K562 (cell line): Measurements from ENCODE around the gene MRPL10. TPM values are rescaled to one million over a fixed set of nuclear protein-coding genes. Genes with fewer than 3 reads are reported as not detected.

ENCODE experiments used
- C11orf30 ChIP-seq: fragments of 450-650 bp; IDR thresholded peaks from 2 replicates; pipeline ENCODE4 v1.6.1; 2016; ENCODE audit warnings: low read depth, mild to moderate bottlenecking
- CHD1 ChIP-seq: fragments of 200-600 bp; sonication (generic); IDR thresholded peaks from one replicate; pipeline ENCODE4 v1.6.1; 2012; ENCODE audit warnings: mild to moderate bottlenecking, moderate library complexity, low read length, inconsistent platforms
- FOXP4 ChIP-seq: sonication (generic); formaldehyde crosslinking; IDR thresholded peaks from 2 replicates; pipeline ENCODE4 v1.8.0; 2022; ENCODE audit warnings: mild to moderate bottlenecking, missing genetic modification reagents, borderline replicate concordance
- HDAC1 ChIP-seq, 2 experiments: fragments of 450-650 bp; IDR thresholded peaks; 2 replicates each; pipeline ENCODE4 v1.6.1; 2016 to 2017; ENCODE audit warnings: inconsistent platforms in 1 of 2, mild to moderate bottlenecking in 1 of 2, moderate library complexity in 1 of 2
- HDAC8 ChIP-seq: fragments of 450-650 bp; IDR thresholded peaks from 2 replicates; pipeline ENCODE4 v1.6.1; 2016; ENCODE audit warnings: mild to moderate bottlenecking, missing genetic modification characterization, moderate library complexity, missing compliant biosample characterization
- LCOR ChIP-seq: sonication (generic); formaldehyde crosslinking; IDR thresholded peaks from 2 replicates; pipeline ENCODE4 v1.8.0; 2022; ENCODE audit warnings: mild to moderate bottlenecking, missing genetic modification reagents
- MCM2 ChIP-seq: fragments of 450-650 bp; IDR thresholded peaks from 2 replicates; pipeline ENCODE4 v1.6.1; 2017; ENCODE audit warnings: low read depth, mild to moderate bottlenecking
- NUFIP1 ChIP-seq: fragments of 450-650 bp; IDR thresholded peaks from 2 replicates; pipeline ENCODE4 v1.6.1; 2018; ENCODE audit not compliant: partially characterized antibody
- PHB ChIP-seq: fragments of 250-450 bp; sonication (Bioruptor Pico); IDR thresholded peaks from 2 replicates; pipeline ENCODE4 v1.5.0; 2021
- POLR3G ChIP-seq: IDR thresholded peaks from 2 replicates; pipeline ENCODE4 v1.6.1; 2011; ENCODE audit not compliant: insufficient read length, insufficient replicate concordance; ENCODE audit errors: extremely low read depth
- PRMT5 ChIP-seq: sonication (generic); formaldehyde crosslinking; IDR thresholded peaks from 2 replicates; pipeline ENCODE4 v1.5.0; 2020; ENCODE audit warnings: missing genetic modification reagents
- SMARCB1 ChIP-seq: IDR thresholded peaks from 2 replicates; pipeline ENCODE4 v1.6.1; 2011; ENCODE audit warnings: improper control_type of control experiment, low read depth; ENCODE audit not compliant: insufficient read length
- THAP12 ChIP-seq: fragments of 250-450 bp; sonication (Bioruptor Pico); IDR thresholded peaks from 2 replicates; pipeline ENCODE4 v1.9.0; 2021; ENCODE audit warnings: mild to moderate bottlenecking, inconsistent platforms
- TSC22D4 ChIP-seq: fragments of 450-650 bp; IDR thresholded peaks from 2 replicates; pipeline ENCODE4 v1.6.1; 2016; ENCODE audit warnings: missing genetic modification characterization, missing biosample characterization, control low read depth
- U2AF2 ChIP-seq: fragments of 200-400 bp; formaldehyde crosslinking; optimal IDR thresholded peaks from 2 replicates; pipeline ENCODE3; 2017; ENCODE audit warnings: low read depth, mild to moderate bottlenecking, low read length
- ZNF121 ChIP-seq: sonication (generic); formaldehyde crosslinking; conservative IDR thresholded peaks from 2 replicates; pipeline ENCODE4 v1.8.0; 2022; ENCODE audit warnings: missing genetic modification reagents
- ZNF217 ChIP-seq: sonication (generic); formaldehyde crosslinking; IDR thresholded peaks from 2 replicates; pipeline ENCODE4 v1.8.0; 2022; ENCODE audit warnings: mild to moderate bottlenecking, missing genetic modification reagents
- ZNF436 ChIP-seq: fragments of 250-450, 450-650 bp; sonication (Bioruptor Pico); formaldehyde crosslinking; IDR thresholded peaks from 2 replicates; pipeline ENCODE4 v1.7.0; 2020; ENCODE audit warnings: mild to moderate bottlenecking
- ZNF512 ChIP-seq: IDR thresholded peaks from 2 replicates; pipeline ENCODE4 v1.6.1; 2016; ENCODE audit warnings: missing genetic modification characterization, missing compliant biosample characterization
- ZNF740 ChIP-seq, 3 experiments: fragments of 200-800 bp in 1 of 3; sonication (Bioruptor generic) in 1 of 3; sonication (generic) in 1 of 3; formaldehyde crosslinking in 1 of 3; IDR thresholded peaks; 2 replicates each; pipeline versions ENCODE4 v1.6.1 to v1.8.0; 2016 to 2022; ENCODE audit warnings: mild to moderate bottlenecking in 2 of 3, missing compliant biosample characterization in 2 of 3, missing genetic modification characterization in 2 of 3, missing genetic modification reagents in 1 of 3
- ZNF79 ChIP-seq: fragments of 250-450 bp; sonication (Bioruptor Pico); IDR thresholded peaks from 2 replicates; pipeline ENCODE4 v1.4.0; 2020; ENCODE audit warnings: low read depth, mild to moderate bottlenecking, moderate library complexity
- polyA plus RNA-seq, 8 experiments: library from polyadenylated mRNA; depleted of rRNA in 4 of 8; stranded (reverse) in 5 of 8; unstranded in 3 of 8; fragments of >200 nt; fragmentation: Nextera tagmentation in 2 of 8; fragmentation: Illumina TruSeq in 1 of 8; extraction: Ambion mirVana in 2 of 8; extraction: Trizol in 1 of 8; gene quantifications; 2 replicates each; pipeline versions ENCODE4 v1.2.1 to v1.2.3, GENCODE V29; 2011 to 2014; ENCODE audit warnings: inconsistent platforms in 1 of 8, missing spikeins in 1 of 8
- total RNA-seq, 7 experiments: library from RNA; depleted of rRNA in 6 of 7; stranded (reverse); fragments of >200 nt in 6 of 7; fragmentation: Illumina TruSeq in 2 of 7; extraction: Trizol in 2 of 7; gene quantifications; 2 replicates each; pipeline versions ENCODE4 v1.2.1 to v1.2.3, GENCODE V29; 2011 to 2021; ENCODE audit warnings: low replicate concordance in 1 of 7

Gene MRPL10
- total and polyA plus RNA-seq, 9 of the 15 experiments (the other 6 are each of a cell fraction or from before 2014, with no cell fraction given), result 27.8 to 105 (median 67.3) TPM

- TF ChIP-seq THAP12 (peak; percentile 91), ZNF436 (CRISPR knock-in tag) (no peak), PHB (CRISPR knock-in tag) (no peak), POLR3G (no peak), HDAC1 (IDR thresholded peaks at IDR 0.05) (peak in 1 of 2 experiments; percentile 93; a peak in 2 of 4 replicates), HDAC8 (tag) (no peak), ZNF512 (tag) (no peak), SMARCB1 (no peak), ZNF121 (no peak), U2AF2 (no peak), PRMT5 (CRISPR knock-in tag) (no peak), TSC22D4 (tag) (no peak), ZNF740 (CRISPR knock-in tag; IDR thresholded peaks at IDR 0.05) (no peak), ZNF740 (tag; IDR thresholded peaks at IDR 0.05) (no peak), LCOR (CRISPR knock-in tag) (no peak), CHD1 (no peak), NUFIP1 (no peak), MCM2 (no peak), ZNF79 (CRISPR knock-in tag) (no peak), FOXP4 (CRISPR knock-in tag) (no peak), ZNF217 (no peak), C11orf30 (peak; percentile 58)
Measured at GRCh38 chr17:47821424-47822391, 9.6 kb downstream of the MRPL10 start, which contains the start of gene OSBPL7 (continued).
